ENCODE results near the gene AQR.
"Not testable (repeated sequence)": the region's sequence is repeated elsewhere in the genome, so short reads cannot be mapped to it uniquely, and the experiment has no call there.

AQR gene

GRCh38 chr15:34809186-34809585, 160.4 kb downstream of the AQR start:
- DNase-seq (ENCODE audit: insufficient read length) (no peak), FAIRE-seq (no peak)
- TF ChIP-seq POLR2AphosphoS5 (IDR thresholded peaks at IDR 0.05; ENCODE audit: low read depth, low read length) (no peak), POLR2A (IDR thresholded peaks at IDR 0.05; ENCODE audit: low read depth, low read length) (no peak), TAF1 (IDR thresholded peaks at IDR 0.05; ENCODE audit: borderline replicate concordance, low read depth, low read length) (no peak)

- DNase-seq (ENCODE audit: insufficient read length) (no peak), FAIRE-seq (no peak)
- TF ChIP-seq TAF1 (IDR thresholded peaks at IDR 0.05; ENCODE audit: borderline replicate concordance, low read depth, low read length) (no peak), POLR2AphosphoS5 (IDR thresholded peaks at IDR 0.05; ENCODE audit: low read depth, low read length) (no peak), POLR2A (IDR thresholded peaks at IDR 0.05; ENCODE audit: low read depth, low read length) (no peak)
Measured at GRCh38 chr15:34808016-34808415, 161.5 kb downstream of the AQR start.

- FAIRE-seq: not testable (repeated sequence)
Measured at GRCh38 chr15:34807241-34807640, 162.3 kb downstream of the AQR start.

GRCh38 chr15:34804776-34805175, 164.8 kb downstream of the AQR start:
- no peak for TF ChIP-seq TAF1 (IDR thresholded peaks at IDR 0.05; ENCODE audit: borderline replicate concordance, low read depth, low read length)
- FAIRE-seq (no peak), DNase-seq (ENCODE audit: insufficient read length) (no peak)

More at GRCh38 chr15:34807241-34807640, 162.3 kb downstream of the AQR start:
- DNase-seq (ENCODE audit: insufficient read length): not testable (repeated sequence)

- DNase-seq (ENCODE audit: insufficient read length) (no peak), FAIRE-seq (no peak)
- TF ChIP-seq POLR2AphosphoS5 (IDR thresholded peaks at IDR 0.05; ENCODE audit: low read depth, low read length): no peak
- TF ChIP-seq POLR2A (IDR thresholded peaks at IDR 0.05; ENCODE audit: low read depth, low read length): no peak
- TF ChIP-seq TAF1 (IDR thresholded peaks at IDR 0.05; ENCODE audit: borderline replicate concordance, low read depth, low read length): no peak
Measured at GRCh38 chr15:34804113-34804512, 165.4 kb downstream of the AQR start.

- FAIRE-seq: no peak
- no peak for TF ChIP-seq POLR2A (IDR thresholded peaks at IDR 0.05; ENCODE audit: low read depth, low read length)
- TF ChIP-seq POLR2AphosphoS5 (IDR thresholded peaks at IDR 0.05; ENCODE audit: low read depth, low read length): no peak
- TF ChIP-seq TAF1 (IDR thresholded peaks at IDR 0.05; ENCODE audit: borderline replicate concordance, low read depth, low read length): no peak
- DNase-seq (ENCODE audit: insufficient read length): no peak
Measured at GRCh38 chr15:34802803-34803750, 166.5 kb downstream of the AQR start.

GRCh38 chr15:34802371-34802770, 167.2 kb downstream of the AQR start:
- TF ChIP-seq POLR2A (IDR thresholded peaks at IDR 0.05; ENCODE audit: low read depth, low read length) (no peak), TAF1 (IDR thresholded peaks at IDR 0.05; ENCODE audit: borderline replicate concordance, low read depth, low read length) (no peak)
- FAIRE-seq (no peak), DNase-seq (ENCODE audit: insufficient read length) (no peak)
